Measurements from ENCODE around the gene DSC2.

GRCh38 chr18:31064130-31064529 lies 38.1 kb downstream of the DSC2 start:
- TF ChIP-seq CTCF (conservative IDR thresholded peaks at IDR 0.05 in 1 of 2, IDR thresholded peaks at IDR 0.05 in 1 of 2; ENCODE audit: low read depth in 1 of 2, low read length in 2 of 2): no peak
- TF ChIP-seq EZH2 (IDR thresholded peaks at IDR 0.05; ENCODE audit: low read length, missing control alignments): no peak
